GM19240 (cell line): ENCODE measurements around the gene CLEC3B.
"Not testable (repeated sequence)": the region's sequence is repeated elsewhere in the genome, so short reads cannot be mapped to it uniquely, and the experiment has no call there.

ENCODE experiments used
- DNase-seq: peaks from one replicate; pipeline ENCODE4 v3.0.0; 2011; ENCODE audit warnings: low spot score; ENCODE audit not compliant: insufficient read length

CLEC3B gene

DNA sequence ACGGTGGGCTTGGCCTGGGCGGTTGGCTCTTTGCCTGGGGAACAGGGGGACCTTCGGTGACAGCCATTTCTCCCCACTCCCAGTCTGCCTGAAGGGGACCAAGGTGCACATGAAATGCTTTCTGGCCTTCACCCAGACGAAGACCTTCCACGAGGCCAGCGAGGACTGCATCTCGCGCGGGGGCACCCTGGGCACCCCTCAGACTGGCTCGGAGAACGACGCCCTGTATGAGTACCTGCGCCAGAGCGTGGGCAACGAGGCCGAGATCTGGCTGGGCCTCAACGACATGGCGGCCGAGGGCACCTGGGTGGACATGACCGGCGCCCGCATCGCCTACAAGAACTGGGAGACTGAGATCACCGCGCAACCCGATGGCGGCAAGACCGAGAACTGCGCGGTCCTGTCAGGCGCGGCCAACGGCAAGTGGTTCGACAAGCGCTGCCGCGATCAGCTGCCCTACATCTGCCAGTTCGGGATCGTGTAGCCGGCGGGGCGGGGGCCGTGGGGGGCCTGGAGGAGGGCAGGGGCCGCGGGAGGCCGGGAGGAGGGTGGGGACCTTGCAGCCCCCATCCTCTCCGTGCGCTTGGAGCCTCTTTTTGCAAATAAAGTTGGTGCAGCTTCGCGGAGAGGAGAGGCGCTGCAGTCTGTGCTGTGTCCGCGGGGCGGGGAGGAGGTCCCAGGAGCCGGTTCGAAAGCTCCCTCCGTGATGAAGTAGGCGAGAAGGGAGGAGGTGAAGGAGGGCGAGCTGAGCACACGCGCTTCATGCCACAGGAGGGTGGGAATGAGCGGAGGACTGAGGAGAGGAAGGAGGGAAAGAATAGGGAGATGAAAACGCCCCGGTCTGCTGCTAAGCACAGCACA is 9.6 kb downstream of the CLEC3B start:
- DNase-seq, result no peak

- peak; percentile 90 for DNase-seq
Observed at GRCh38 chr3:45037720-45038455, 11.8 kb downstream of the CLEC3B start.

GRCh38 chr3:45041666-45042065 is 15.6 kb downstream of the CLEC3B start:
- DNase-seq, result no peak

- no peak for DNase-seq
Observed at GRCh38 chr3:45042162-45042561, 16.1 kb downstream of the CLEC3B start.

- no peak for DNase-seq
Observed at GRCh38 chr3:45043728-45044299, 17.7 kb downstream of the CLEC3B start.

DNA sequence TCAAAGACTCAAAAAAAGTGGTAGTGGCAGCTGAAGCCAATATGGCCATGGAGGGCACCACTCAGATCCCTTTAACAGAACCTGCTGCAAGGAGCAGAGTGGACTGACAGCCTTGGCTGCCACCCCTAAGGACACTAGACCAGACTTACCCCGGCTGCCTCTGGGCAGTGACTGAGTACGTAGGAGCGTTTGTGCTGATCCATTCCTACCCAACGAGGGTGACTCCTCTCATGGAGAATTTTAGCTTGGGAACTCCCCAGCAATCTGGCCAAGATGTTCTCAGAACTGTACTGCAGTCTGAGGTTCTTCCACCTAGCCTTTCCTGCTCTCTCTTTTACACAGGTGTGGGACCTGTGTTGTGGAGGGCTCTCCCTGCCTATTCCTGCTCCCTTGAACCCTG is 22.1 kb downstream of the CLEC3B start:
- no peak for DNase-seq

GRCh38 chr3:45049807-45050206 is 23.7 kb downstream of the CLEC3B start:
- no peak for DNase-seq

GRCh38 chr3:45051685-45052084 is 25.6 kb downstream of the CLEC3B start:
- DNase-seq, result no peak

DNA sequence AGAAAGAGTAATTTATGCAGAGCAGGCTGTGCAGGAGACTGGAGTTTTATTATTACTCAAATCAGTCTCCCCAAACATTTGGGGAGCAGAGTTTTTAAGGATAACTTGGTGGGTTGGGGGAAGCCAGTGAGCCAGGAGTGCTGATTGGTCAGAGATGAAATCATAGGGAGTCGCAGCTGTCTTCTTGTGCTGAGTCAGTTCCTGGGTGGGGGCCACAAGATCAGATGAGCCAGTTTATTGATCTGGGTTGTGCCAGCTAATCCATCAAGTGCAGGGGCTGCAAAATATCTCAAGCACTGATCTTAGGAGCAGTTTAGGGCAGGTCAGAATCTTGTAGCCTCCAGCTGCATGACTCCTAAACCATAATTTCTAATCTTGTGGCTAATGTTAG is 27.7 kb downstream of the CLEC3B start:
- not testable (repeated sequence) for DNase-seq

- no peak for DNase-seq
Observed at GRCh38 chr3:45054196-45054857, 28.2 kb downstream of the CLEC3B start.

DNA sequence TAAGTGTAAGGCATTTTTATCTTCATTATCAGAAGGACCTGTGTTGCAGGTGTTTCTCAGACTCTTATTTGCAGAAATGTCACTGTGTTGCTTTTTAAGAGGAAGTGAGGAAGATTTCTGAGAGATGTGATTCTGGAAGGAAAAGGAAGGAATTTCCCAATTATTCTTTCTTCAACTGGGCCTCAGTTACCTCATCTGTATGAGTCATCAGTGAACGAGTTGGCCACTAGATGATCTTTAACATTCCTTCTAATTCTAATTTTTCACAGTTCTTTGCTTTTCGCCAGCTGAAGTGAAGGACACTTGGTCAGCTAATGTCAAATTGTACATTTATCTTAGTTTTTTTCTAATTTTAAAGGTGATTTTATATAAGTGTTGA is 28.9 kb downstream of the CLEC3B start:
- no peak for DNase-seq

- no peak for DNase-seq
Observed at GRCh38 chr3:45055411-45056143, 29.5 kb downstream of the CLEC3B start.

DNA sequence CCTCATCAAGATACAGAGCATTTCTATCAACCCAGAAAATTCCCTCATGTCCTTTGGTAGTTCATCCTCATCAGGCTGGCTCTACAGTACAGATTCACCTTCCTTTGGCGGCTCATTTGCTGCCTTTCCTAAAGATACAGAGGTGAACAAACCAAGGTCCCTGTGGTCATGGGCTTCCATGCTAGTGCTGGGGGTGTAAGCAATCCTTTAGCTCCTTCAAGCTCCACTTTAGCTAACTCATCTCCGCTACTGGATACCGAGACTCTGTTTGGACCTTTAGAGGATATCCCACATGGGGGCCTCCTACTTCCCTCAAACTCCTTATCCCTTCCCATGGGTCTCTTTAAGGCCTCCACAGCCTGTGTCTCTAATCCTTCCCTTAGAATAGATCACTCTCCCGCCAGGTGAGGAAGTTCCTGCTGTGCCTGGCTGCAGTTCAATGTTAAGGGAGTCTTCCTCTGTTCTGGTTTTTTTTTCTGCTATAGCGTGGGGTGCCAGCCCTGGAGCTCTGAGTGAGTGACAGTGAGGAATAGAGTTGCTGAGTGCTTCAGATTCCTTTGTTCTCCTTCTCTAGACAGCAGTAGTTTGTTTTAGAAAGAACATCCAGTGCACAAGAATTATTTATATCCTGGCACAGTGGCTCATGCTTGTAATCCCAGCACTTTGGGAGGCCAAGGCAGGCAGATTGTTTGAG is 30.7 kb downstream of the CLEC3B start:
- DNase-seq, result no peak

- no peak for DNase-seq
Observed at GRCh38 chr3:45057557-45057956, 31.5 kb downstream of the CLEC3B start.

- no peak for DNase-seq
Observed at GRCh38 chr3:45059132-45059531, 33.0 kb downstream of the CLEC3B start.

DNA sequence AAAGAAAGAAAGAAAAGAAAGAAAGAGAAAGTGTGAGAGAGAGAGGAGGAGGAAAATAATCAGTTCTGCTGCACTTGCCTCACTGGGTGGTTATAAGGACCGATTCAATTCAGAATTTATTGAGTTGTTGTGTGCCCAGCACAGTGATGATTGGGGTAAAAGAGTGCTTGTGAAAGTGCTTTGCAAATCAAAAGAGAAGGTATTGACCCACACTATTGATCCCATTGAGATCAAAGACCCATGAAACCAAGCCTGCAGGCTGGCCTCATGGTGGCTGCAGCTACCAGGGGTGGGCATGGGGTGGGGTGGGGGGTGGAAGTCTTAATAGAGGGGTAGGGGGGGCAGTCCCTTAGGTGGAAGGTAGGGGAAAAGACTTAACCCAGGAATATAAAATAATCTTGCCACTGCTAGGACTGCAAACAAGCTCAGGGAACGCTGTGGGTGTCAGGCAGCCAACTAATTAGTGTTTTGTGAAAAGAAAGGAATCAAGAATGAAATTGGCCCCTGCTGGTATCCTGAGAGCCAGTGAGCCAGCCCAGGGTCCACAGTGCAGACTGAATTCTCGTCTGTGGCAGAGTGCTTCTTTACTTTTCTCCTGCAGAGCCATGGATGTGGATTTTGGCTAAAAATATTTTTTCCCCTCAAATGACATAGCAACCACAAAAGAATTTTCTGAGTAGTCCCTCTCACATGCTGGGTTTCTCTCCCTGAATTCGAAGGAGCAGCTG is 34.2 kb downstream of the CLEC3B start:
- DNase-seq, result no peak

- no peak for DNase-seq
Observed at GRCh38 chr3:45062697-45063070, 36.6 kb downstream of the CLEC3B start.

GRCh38 chr3:45064512-45065372 is 38.6 kb downstream of the CLEC3B start:
- DNase-seq, result no peak

GRCh38 chr3:45065373-45065720 is 39.2 kb downstream of the CLEC3B start:
- DNase-seq, result no peak
